Choroid plexus epithelial cell (primary cell): ENCODE measurements around the gene KRT81.

ENCODE experiments used
- DNase-seq: peaks from one replicate; pipeline ENCODE4 v3.0.0-alpha.2; 2010; ENCODE audit warnings: low read depth
- H3K4me3 ChIP-seq: 2 replicates; pipeline ENCODE4 v1.5.1; 2011; ENCODE audit warnings: low read depth, mild to moderate bottlenecking, control low read depth, low read length, moderate library complexity
- CTCF ChIP-seq: conservative IDR thresholded peaks from 2 replicates; pipeline ENCODE4 v1.5.1; 2011; ENCODE audit warnings: low read depth, mild to moderate bottlenecking, control low read depth, inconsistent platforms, low read length, moderate library complexity

KRT81 gene

GRCh38 chr12:52245962-52246569, 45.3 kb downstream of the KRT81 start:
- no peak for TF ChIP-seq CTCF
- no peak for DNase-seq
- no peak overlapping the region for H3K4me3 ChIP-seq

- TF ChIP-seq CTCF = no peak
- DNase-seq = no peak
- H3K4me3 ChIP-seq = no peak overlapping the region
Observed at GRCh38 chr12:52245259-52245961, 45.9 kb downstream of the KRT81 start.

GRCh38 chr12:52244615-52244994, 46.7 kb downstream of the KRT81 start:
- H3K4me3 ChIP-seq = no peak overlapping the region
- no peak for DNase-seq
- TF ChIP-seq CTCF = no peak

GRCh38 chr12:52243856-52244614, 47.3 kb downstream of the KRT81 start:
- DNase-seq = peak; percentile 91
- no peak for TF ChIP-seq CTCF
- no peak overlapping the region for H3K4me3 ChIP-seq

- no peak for TF ChIP-seq CTCF
- H3K4me3 ChIP-seq = no peak overlapping the region
- no peak for DNase-seq
Observed at GRCh38 chr12:52243259-52243855, 48.0 kb downstream of the KRT81 start.

GRCh38 chr12:52242442-52243258, 48.7 kb downstream of the KRT81 start:
- TF ChIP-seq CTCF = no peak
- H3K4me3 ChIP-seq = no peak overlapping the region

More at GRCh38 chr12:52242442-52243258, 48.7 kb downstream of the KRT81 start:
- DNase-seq = no peak
